ENCODE results near the gene KLHL29.

GRCh38 chr2:23492921-23493320, 107.9 kb downstream of the KLHL29 start:
- TF ChIP-seq CTCF (conservative IDR thresholded peaks at IDR 0.05; ENCODE audit: low read depth, low read length) (no peak), EZH2 (IDR thresholded peaks at IDR 0.05; ENCODE audit: low read length, unreplicated experiment) (no peak)
